K562 (cell line): Measurements from ENCODE around the gene NCOA1. TPM values are rescaled to one million over a fixed set of nuclear protein-coding genes. Genes with fewer than 3 reads are reported as not detected.

Experiments
- ARID1B ChIP-seq: fragments of 450-650 bp; IDR thresholded peaks from 2 replicates; pipeline ENCODE4 v1.6.1; 2016; ENCODE audit warnings: antibody characterized with exemption, mild to moderate bottlenecking, inconsistent platforms
- CBX2 ChIP-seq: fragments of 200-600 bp; sonication (generic); IDR thresholded peaks from one replicate; pipeline ENCODE4 v1.6.1; 2012; ENCODE audit warnings: mild to moderate bottlenecking, low read length, inconsistent platforms; ENCODE audit not compliant: insufficient read depth, poor library complexity, severe bottlenecking
- CEBPB ChIP-seq: fragments of 450-650 bp; IDR thresholded peaks from 2 replicates; pipeline ENCODE4 v1.6.1; 2016; ENCODE audit warnings: missing genetic modification characterization, missing compliant biosample characterization
- EP300 ChIP-seq: IDR thresholded peaks from 2 replicates; pipeline ENCODE4 v1.6.1; 2012; ENCODE audit warnings: low read length, improper control_type of control experiment
- EWSR1 ChIP-seq: fragments of 450-650 bp; IDR thresholded peaks from 2 replicates; pipeline ENCODE4 v1.6.1; 2018; ENCODE audit warnings: borderline replicate concordance, mild to moderate bottlenecking, low read depth, moderate library complexity; ENCODE audit not compliant: partially characterized antibody
- HDAC1 ChIP-seq, 2 experiments: fragments of 450-650 bp; IDR thresholded peaks; 2 replicates each; pipeline ENCODE4 v1.6.1; 2016 to 2017; ENCODE audit warnings: inconsistent platforms in 1 of 2, mild to moderate bottlenecking in 1 of 2, moderate library complexity in 1 of 2
- ILK ChIP-seq: fragments of 450-650 bp; IDR thresholded peaks from 2 replicates; pipeline ENCODE4 v1.6.1; 2016; ENCODE audit warnings: missing genetic modification characterization, low read depth, mild to moderate bottlenecking, missing compliant biosample characterization, moderate library complexity, borderline replicate concordance
- MYBL2 ChIP-seq, 2 experiments: fragments of 450-650 bp in 1 of 2; sonication (generic) in 1 of 2; formaldehyde crosslinking in 1 of 2; IDR thresholded peaks; 2 replicates each; pipeline versions ENCODE4 v1.6.1 to v1.8.1; 2017 to 2022; ENCODE audit warnings: borderline replicate concordance in 1 of 2, inconsistent platforms in 1 of 2, low read depth in 1 of 2, mild to moderate bottlenecking in 1 of 2, missing genetic modification reagents in 1 of 2, moderate library complexity in 1 of 2
- SMARCA4 ChIP-seq: fragments of 450-650 bp; IDR thresholded peaks from 2 replicates; pipeline ENCODE4 v1.6.1; 2016
- SMARCC2 ChIP-seq: fragments of 450-650 bp; IDR thresholded peaks from 2 replicates; pipeline ENCODE4 v1.6.1; 2017; ENCODE audit warnings: antibody characterized with exemption, moderate library complexity, mild to moderate bottlenecking, low read depth
- SNAPC5 ChIP-seq: fragments of 250-450 bp; sonication (Bioruptor Pico); IDR thresholded peaks from 2 replicates; pipeline ENCODE4 v1.8.0; 2021; ENCODE audit warnings: moderate library complexity, mild to moderate bottlenecking, inconsistent platforms
- TAL1 ChIP-seq: fragments of 450-650 bp; IDR thresholded peaks from 2 replicates; pipeline ENCODE4 v1.6.1; 2016; ENCODE audit warnings: mild to moderate bottlenecking
- THRAP3 ChIP-seq: fragments of 450-650 bp; IDR thresholded peaks from 2 replicates; pipeline ENCODE4 v1.6.1; 2016; ENCODE audit warnings: mild to moderate bottlenecking, inconsistent platforms, borderline replicate concordance
- TRIM24 ChIP-seq, 2 experiments: fragments of 450-650 bp; IDR thresholded peaks; 2 replicates each; pipeline ENCODE4 v1.6.1; 2016
- YBX1 ChIP-seq: fragments of 450-650 bp; IDR thresholded peaks from 2 replicates; pipeline ENCODE4 v1.7.1; 2016; ENCODE audit warnings: mild to moderate bottlenecking
- ZBTB11 ChIP-seq, 3 experiments: fragments of 200-800 bp in 1 of 3; fragments of 250-450 bp in 1 of 3; fragments of 450-650 bp in 1 of 3; sonication (Bioruptor Pico) in 1 of 3; sonication (Bioruptor generic) in 1 of 3; formaldehyde crosslinking in 1 of 3; IDR thresholded peaks; 2 replicates each; pipeline versions ENCODE4 v1.6.1 to v1.8.0; 2016 to 2022; ENCODE audit warnings: mild to moderate bottlenecking in 2 of 3, missing genetic modification characterization in 2 of 3, missing compliant biosample characterization in 1 of 3, moderate library complexity in 1 of 3
- ZFP30 ChIP-seq: fragments of 250-450 bp; sonication (Bioruptor Pico); IDR thresholded peaks from 2 replicates; pipeline ENCODE4 v1.8.0; 2022; ENCODE audit warnings: moderate library complexity, mild to moderate bottlenecking, inconsistent platforms, borderline replicate concordance
- ZNF224 ChIP-seq: sonication (generic); formaldehyde crosslinking; IDR thresholded peaks from 2 replicates; pipeline ENCODE4 v1.8.0; 2022; ENCODE audit warnings: mild to moderate bottlenecking, missing genetic modification reagents
- ZNF282 ChIP-seq: sonication (generic); formaldehyde crosslinking; IDR thresholded peaks from 2 replicates; pipeline ENCODE4 v1.8.1; 2023; ENCODE audit warnings: missing genetic modification reagents
- ZNF398 ChIP-seq: fragments of 250-450 bp; sonication (Bioruptor Pico); IDR thresholded peaks from 2 replicates; pipeline ENCODE4 v1.8.0; 2021; ENCODE audit warnings: moderate library complexity, mild to moderate bottlenecking, inconsistent platforms
- ZNF444 ChIP-seq: fragments of 250-450 bp; sonication (Bioruptor Pico); IDR thresholded peaks from 2 replicates; pipeline ENCODE4 v1.4.0; 2020; ENCODE audit warnings: mild to moderate bottlenecking, moderate library complexity
- ZNF586 ChIP-seq: fragments of 450-650 bp; formaldehyde crosslinking; conservative IDR thresholded peaks from 2 replicates; pipeline ENCODE4 v1.4.0; 2020; ENCODE audit warnings: mild to moderate bottlenecking, moderate library complexity
- polyA plus RNA-seq, 8 experiments: library from polyadenylated mRNA; depleted of rRNA in 4 of 8; stranded (reverse) in 5 of 8; unstranded in 3 of 8; fragments of >200 nt; fragmentation: Nextera tagmentation in 2 of 8; fragmentation: Illumina TruSeq in 1 of 8; extraction: Ambion mirVana in 2 of 8; extraction: Trizol in 1 of 8; gene quantifications; 2 replicates each; pipeline versions ENCODE4 v1.2.1 to v1.2.3, GENCODE V29; 2011 to 2014; ENCODE audit warnings: inconsistent platforms in 1 of 8, missing spikeins in 1 of 8
- total RNA-seq, 7 experiments: library from RNA; depleted of rRNA in 6 of 7; stranded (reverse); fragments of >200 nt in 6 of 7; fragmentation: Illumina TruSeq in 2 of 7; extraction: Trizol in 2 of 7; gene quantifications; 2 replicates each; pipeline versions ENCODE4 v1.2.1 to v1.2.3, GENCODE V29; 2011 to 2021; ENCODE audit warnings: low replicate concordance in 1 of 7
- TF ChIP-seq, protein P1 (sequence below): fragments of 450-650 bp; formaldehyde crosslinking; IDR thresholded peaks from 2 replicates; pipeline ENCODE4 v1.4.0; 2020; ENCODE audit warnings: mild to moderate bottlenecking, moderate library complexity

NCOA1 gene
- total and polyA plus RNA-seq, 9 of the 15 experiments (the other 6 are each of a cell fraction or from before 2014, with no cell fraction given): 4.9 to 25.7 (median 17.0) TPM

DNA sequence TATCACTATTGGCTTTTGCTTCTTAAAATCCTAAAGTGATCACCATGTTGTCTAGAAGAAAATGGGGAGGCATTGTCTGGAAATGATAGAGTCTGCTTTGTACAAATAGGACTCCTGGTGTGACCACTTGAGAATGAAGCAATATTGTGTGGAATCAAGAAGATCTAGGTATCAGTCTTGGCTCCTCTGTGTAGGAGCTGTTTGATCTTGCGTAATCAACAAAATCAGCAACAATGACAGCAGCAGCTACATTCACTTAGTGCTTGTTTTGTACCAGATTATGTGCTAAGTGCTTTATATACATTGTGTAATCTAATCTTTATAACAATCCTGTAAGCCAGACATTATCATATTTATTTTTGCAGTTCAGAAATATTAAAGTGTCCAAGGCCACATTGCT is 17.8 kb downstream of the NCOA1 start (continued):
- no peak for TF ChIP-seq EWSR1
- TF ChIP-seq ILK (tag): no peak
- no peak for TF ChIP-seq ZNF586
- TF ChIP-seq ZNF444 (CRISPR knock-in tag): no peak
- no peak for TF ChIP-seq CBX2
- TF ChIP-seq ZNF282 (CRISPR knock-in tag): no peak
- TF ChIP-seq MYBL2 (IDR thresholded peaks at IDR 0.05; ENCODE audit: low read depth): no peak
- TF ChIP-seq MYBL2 (CRISPR knock-in tag; IDR thresholded peaks at IDR 0.05; ENCODE audit: borderline replicate concordance): no peak
- TF ChIP-seq SMARCA4: 0 out of 2 replicates have a peak, but pooled peaks have one; percentile 38
- TF ChIP-seq EP300: no peak
- no peak for TF ChIP-seq TAL1
- TF ChIP-seq SMARCC2: no peak
- TF ChIP-seq ZNF398 (CRISPR knock-in tag): no peak
- no peak for TF ChIP-seq YBX1
- TF ChIP-seq ARID1B: peak; percentile 42; the same call in 1 of the 2 replicates
- no peak for TF ChIP-seq ZNF224 (CRISPR knock-in tag)
- TF ChIP-seq THRAP3: no peak
- no peak for TF ChIP-seq HDAC1 (IDR thresholded peaks at IDR 0.05)
- TF ChIP-seq TRIM24 (IDR thresholded peaks at IDR 0.05): 0 out of 4 replicates have a peak, but pooled peaks of 1 of the 2 experiments have one; percentile 27
- TF ChIP-seq SNAPC5: no peak
- TF ChIP-seq, protein P1, sequence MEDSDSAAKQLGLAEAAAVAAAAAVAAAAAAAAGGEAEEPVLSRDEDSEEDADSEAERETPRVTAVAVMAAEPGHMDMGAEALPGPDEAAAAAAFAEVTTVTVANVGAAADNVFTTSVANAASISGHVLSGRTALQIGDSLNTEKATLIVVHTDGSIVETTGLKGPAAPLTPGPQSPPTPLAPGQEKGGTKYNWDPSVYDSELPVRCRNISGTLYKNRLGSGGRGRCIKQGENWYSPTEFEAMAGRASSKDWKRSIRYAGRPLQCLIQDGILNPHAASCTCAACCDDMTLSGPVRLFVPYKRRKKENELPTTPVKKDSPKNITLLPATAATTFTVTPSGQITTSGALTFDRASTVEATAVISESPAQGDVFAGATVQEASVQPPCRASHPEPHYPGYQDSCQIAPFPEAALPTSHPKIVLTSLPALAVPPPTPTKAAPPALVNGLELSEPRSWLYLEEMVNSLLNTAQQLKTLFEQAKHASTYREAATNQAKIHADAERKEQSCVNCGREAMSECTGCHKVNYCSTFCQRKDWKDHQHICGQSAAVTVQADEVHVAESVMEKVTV (CRISPR knock-in tag): no peak
- TF ChIP-seq ZFP30: no peak
- no peak for TF ChIP-seq ZBTB11 (CRISPR knock-in tag; IDR thresholded peaks at IDR 0.05)
- TF ChIP-seq CEBPB: peak; percentile 99
